ENCODE measurements around the gene SPIRE2. TPM values are rescaled to one million over a fixed set of nuclear protein-coding genes. Genes with fewer than 3 reads are reported as not detected.

SPIRE2 gene
- 0.62 and 0.79 TPM in 2 replicates for total RNA-seq

GRCh38 chr16:89828199-89828869, at the start of gene SPIRE2:
Gene SPIRE2, plus strand, starts transcription at chr16:89828475. Its CDS starts 76 bp downstream, at chr16:89828551.

GRCh38 chr16:89873109-89873971, 45.1 kb downstream of the SPIRE2 start, which contains the start of gene TCF25:
Gene TCF25, plus strand, starts transcription at chr16:89873592. Its CDS starts 76 bp downstream, at chr16:89873668.

GRCh38 chr16:89918453-89919347, 90.4 kb downstream of the SPIRE2 start, which contains the start of gene MC1R:
Gene MC1R, plus strand, starts transcription at chr16:89918862. Its CDS starts 397 bp downstream, at chr16:89919259.

Other genes starting within 250 kb of the SPIRE2 start
- gene DPEP1, start 214.8 kb upstream of the SPIRE2 start, total RNA-seq = not detected in 2 replicates
- gene CHMP1A, start 170.8 kb upstream of the SPIRE2 start, total RNA-seq = 75.3 and 94.5 TPM in 2 replicates
- 2.5 and 2.8 TPM in 2 replicates for gene SPATA33, start 170.6 kb upstream of the SPIRE2 start, total RNA-seq
- gene CDK10, start 141.8 kb upstream of the SPIRE2 start, total RNA-seq = 32.9 and 33.2 TPM in 2 replicates
- gene SPATA2L, start 126.8 kb upstream of the SPIRE2 start, total RNA-seq = 8.9 and 13.6 TPM in 2 replicates
- 7.7 and 9.2 TPM in 2 replicates for gene VPS9D1, start 107.6 kb upstream of the SPIRE2 start, total RNA-seq
- gene ZNF276, start 106.9 kb upstream of the SPIRE2 start, total RNA-seq = 13.2 and 14.9 TPM in 2 replicates
- 6.9 and 13.9 TPM in 2 replicates for gene FANCA, start 11.8 kb upstream of the SPIRE2 start, total RNA-seq
- gene TCF25, start 45.1 kb downstream of the SPIRE2 start, total RNA-seq = 246 and 298 TPM in 2 replicates
- gene MC1R, start 90.4 kb downstream of the SPIRE2 start, total RNA-seq = 7.2 and 8.6 TPM in 2 replicates
- 427 and 492 TPM in 2 replicates for gene TUBB3, start 94.9 kb downstream of the SPIRE2 start, total RNA-seq
- gene DEF8, start 120.3 kb downstream of the SPIRE2 start, total RNA-seq = 88.4 and 98.4 TPM in 2 replicates
- gene DBNDD1, start 191.0 kb downstream of the SPIRE2 start, total RNA-seq = 2.8 and 3.4 TPM in 2 replicates
- gene PRDM7, start 248.9 kb downstream of the SPIRE2 start, total RNA-seq = not detected in 2 replicates